IMR-90 (cell line): ENCODE data around the gene GPC2. TPM values are rescaled to one million over a fixed set of nuclear protein-coding genes. Genes with fewer than 3 reads are reported as not detected.

Source experiments
- ATAC-seq: fragments of 200-7000 bp; cut with Tn5 transposase; 2 replicates; pipeline ENCODE4 v1.9.1; 2020; ENCODE audit warnings: low read depth, mild to moderate bottlenecking, moderate library complexity
- BruUV-seq: library from RNA; stranded (reverse); fragments of 400-500 nt; replicated peaks from 2 replicates; lab custom pipeline; 2021; lab: Mats Ljungman, UMichigan
- CTCF ChIA-PET: fragments of 300-600 bp; formaldehyde crosslinking; extraction: SDS; loops from one replicate; lab custom pipeline; 2021; ENCODE audit warnings: antibody characterized with exemption; lab: Yijun Ruan, JAX
- POLR2A ChIA-PET: fragments of 300-600 bp; sonication (Branson Sonifier 250); formaldehyde crosslinking; loops from one replicate; lab custom pipeline; 2022; ENCODE audit warnings: antibody characterized with exemption; ENCODE audit not compliant: unreplicated experiment; lab: Charles Lee
- DNase-seq: peaks from one replicate; pipeline ENCODE4 v3.0.0; 2013
- H2AFZ ChIP-seq: replicated peaks from 2 replicates; pipeline ENCODE3; 2013; ENCODE audit warnings: low read length, mild to moderate bottlenecking; ENCODE audit not compliant: poor library complexity
- H2AK5ac ChIP-seq: 2 replicates; pipeline ENCODE4 v1.6.1; 2013; ENCODE audit warnings: low read depth, low read length, inconsistent platforms
- H2AK9ac ChIP-seq: replicated peaks from 2 replicates; pipeline ENCODE3; 2013; ENCODE audit warnings: mild to moderate bottlenecking, low read depth, low read length, moderate library complexity; ENCODE audit not compliant: poor library complexity
- H2BK120ac ChIP-seq: 2 replicates; pipeline ENCODE4 v1.6.1; 2013; ENCODE audit warnings: low read depth, low read length, inconsistent platforms
- H2BK15ac ChIP-seq: 3 replicates; pipeline ENCODE4 v1.6.1; 2013; ENCODE audit warnings: low read depth, low read length, inconsistent platforms
- H2BK20ac ChIP-seq: 2 replicates; pipeline ENCODE4 v1.6.1; 2013; ENCODE audit warnings: low read depth, mild to moderate bottlenecking, inconsistent platforms, low read length, moderate library complexity
- H2BK5ac ChIP-seq: 2 replicates; pipeline ENCODE4 v1.6.1; 2013; ENCODE audit warnings: mild to moderate bottlenecking, low read depth, low read length, inconsistent platforms; ENCODE audit not compliant: poor library complexity, severe bottlenecking
- H3K14ac ChIP-seq: replicated peaks from 2 replicates; pipeline ENCODE4 v1.6.1; 2013; ENCODE audit warnings: low read depth, low read length, inconsistent platforms
- H3K18ac ChIP-seq: 2 replicates; pipeline ENCODE4 v1.6.1; 2013; ENCODE audit warnings: low read depth, low read length, control low read depth
- H3K23ac ChIP-seq: 2 replicates; pipeline ENCODE4 v1.6.1; 2013; ENCODE audit warnings: low read depth, low read length, inconsistent platforms
- H3K27ac ChIP-seq: 2 replicates; pipeline ENCODE4 v1.5.1; 2013; ENCODE audit warnings: mild to moderate bottlenecking, control low read depth, low read length; ENCODE audit not compliant: insufficient read depth
- H3K27me3 ChIP-seq: 2 replicates; pipeline ENCODE4 v1.6.1; 2013; ENCODE audit warnings: low read length; ENCODE audit not compliant: control insufficient read depth, insufficient read depth
- H3K36me3 ChIP-seq: 2 replicates; pipeline ENCODE4 v1.6.1; 2013; ENCODE audit warnings: low read length, mixed read lengths; ENCODE audit not compliant: control insufficient read depth, insufficient read depth
- H3K4ac ChIP-seq: 2 replicates; pipeline ENCODE4 v1.6.1; 2013; ENCODE audit warnings: low read depth, low read length, inconsistent platforms
- H3K4me1 ChIP-seq: 2 replicates; pipeline ENCODE4 v1.6.1; 2013; ENCODE audit warnings: low read length, mixed read lengths; ENCODE audit not compliant: control insufficient read depth, insufficient read depth
- H3K4me2 ChIP-seq: 2 replicates; pipeline ENCODE4 v1.6.1; 2013; ENCODE audit warnings: low read depth, mild to moderate bottlenecking, control low read depth, low read length, moderate library complexity
- H3K4me3 ChIP-seq: 2 replicates; pipeline ENCODE4 v1.5.1; 2013; ENCODE audit warnings: low read depth, mild to moderate bottlenecking, control low read depth, low read length, moderate library complexity; ENCODE audit not compliant: insufficient read depth
- H3K56ac ChIP-seq: 2 replicates; pipeline ENCODE4 v1.6.1; 2013; ENCODE audit warnings: low read length, inconsistent platforms; ENCODE audit not compliant: insufficient read depth; ENCODE audit errors: extremely low read depth
- H3K79me1 ChIP-seq, 2 experiments: 2 replicates each; pipeline ENCODE4 v1.6.1; 2013; ENCODE audit warnings: low read length in 2 of 2, inconsistent platforms in 1 of 2, low read depth in 1 of 2
- H3K9ac ChIP-seq: 2 replicates; pipeline ENCODE4 v1.6.1; 2013; ENCODE audit warnings: low read depth, low read length, control low read depth
- H3K9me1 ChIP-seq: 2 replicates; pipeline ENCODE4 v1.6.1; 2013; ENCODE audit warnings: low read length, inconsistent platforms; ENCODE audit not compliant: insufficient read depth
- H3K9me3 ChIP-seq: 2 replicates; pipeline ENCODE4 v1.6.1; 2013; ENCODE audit warnings: low read length; ENCODE audit not compliant: control insufficient read depth, insufficient read depth
- H4K20me1 ChIP-seq: 2 replicates; pipeline ENCODE4 v1.6.1; 2013; ENCODE audit warnings: low read length, inconsistent platforms; ENCODE audit not compliant: insufficient read depth
- H4K5ac ChIP-seq: 2 replicates; pipeline ENCODE4 v1.6.1; 2013; ENCODE audit warnings: mild to moderate bottlenecking, low read depth, low read length, control low read depth
- H4K8ac ChIP-seq, 2 experiments: 2 replicates each; pipeline ENCODE4 v1.6.1; 2013; ENCODE audit warnings: low read depth in 2 of 2, low read length in 2 of 2, control low read depth in 1 of 2, inconsistent platforms in 1 of 2
- H4K91ac ChIP-seq: 2 replicates; pipeline ENCODE4 v1.6.1; 2013; ENCODE audit warnings: low read depth, low read length, inconsistent platforms; ENCODE audit not compliant: insufficient read depth
- BHLHE40 ChIP-seq: fragments of 150-350 bp; IDR thresholded peaks from 2 replicates; pipeline ENCODE4 v1.6.1; 2016; ENCODE audit warnings: mild to moderate bottlenecking, low read depth, low read length
- CEBPB ChIP-seq: IDR thresholded peaks from 2 replicates; pipeline ENCODE4 v1.6.1; 2012; ENCODE audit warnings: low read depth, low read length, improper control_type of control experiment
- CHD1 ChIP-seq: IDR thresholded peaks from 2 replicates; pipeline ENCODE4 v1.6.1; 2012; ENCODE audit warnings: low read depth, low read length, improper control_type of control experiment
- FOS ChIP-seq: fragments of 150-350 bp; IDR thresholded peaks from 2 replicates; pipeline ENCODE4 v1.6.1; 2016; ENCODE audit warnings: low read depth, low read length
- MAFK ChIP-seq: IDR thresholded peaks from 2 replicates; pipeline ENCODE4 v1.6.1; 2012; ENCODE audit warnings: low read depth, low read length, improper control_type of control experiment
- MAZ ChIP-seq: IDR thresholded peaks from 2 replicates; pipeline ENCODE4 v1.6.1; 2012; ENCODE audit warnings: low read depth, mild to moderate bottlenecking, low read length, improper control_type of control experiment, moderate library complexity, borderline replicate concordance
- MXI1 ChIP-seq: IDR thresholded peaks from 2 replicates; pipeline ENCODE4 v1.6.1; 2012; ENCODE audit warnings: low read depth, mild to moderate bottlenecking, low read length, moderate library complexity, borderline replicate concordance
- NFE2L2 ChIP-seq: fragments of 150-350 bp; IDR thresholded peaks from 2 replicates; pipeline ENCODE4 v1.6.1; 2016; ENCODE audit warnings: low read depth, mild to moderate bottlenecking, low read length
- POLR2A ChIP-seq: IDR thresholded peaks from 2 replicates; pipeline ENCODE4 v1.6.1; 2012; ENCODE audit warnings: mild to moderate bottlenecking, low read depth, low read length
- RAD21 ChIP-seq: IDR thresholded peaks from 2 replicates; pipeline ENCODE4 v1.6.1; 2012; ENCODE audit warnings: low read length, improper control_type of control experiment
- RFX5 ChIP-seq: IDR thresholded peaks from 2 replicates; pipeline ENCODE4 v1.8.0; 2012; ENCODE audit warnings: low read depth, mild to moderate bottlenecking, low read length, moderate library complexity
- SMC3 ChIP-seq: fragments of 150-350 bp; IDR thresholded peaks from 2 replicates; pipeline ENCODE4 v1.6.1; 2016; ENCODE audit warnings: low read depth, mild to moderate bottlenecking, antibody characterized with exemption, low read length, moderate library complexity
- USF2 ChIP-seq: fragments of 150-350 bp; IDR thresholded peaks from 2 replicates; pipeline ENCODE4 v1.6.1; 2017; ENCODE audit warnings: mild to moderate bottlenecking, antibody characterized with exemption, low read length, low read depth
- WGBS, 2 experiments: methylation state at CpG; one replicate each; pipeline versions ENCODE4 v1.1.5 to v1.1.7; 2013; ENCODE audit warnings: missing lambda C conversion rate in 2 of 2; ENCODE audit not compliant: insufficient read length in 1 of 2; ENCODE audit errors: extremely low coverage in 2 of 2; 5-methylcytosine and 5-hydroxymethylcytosine counted together
- dilution Hi-C: fragments of 300-500 bp; cut with HindIII; formaldehyde crosslinking; loops from one replicate; pipeline ENCODE4 v1.14.3; 2018; ENCODE audit warnings: low sequenced_read_pairs; ENCODE audit not compliant: unreplicated experiment
- in situ Hi-C: fragments of 300-500 bp; cut with MboI; formaldehyde crosslinking; loops from 3 replicates; pipeline ENCODE4 v1.14.3; 2019; ENCODE audit warnings: low sequenced_read_pairs, inconsistent platforms, mixed read lengths
- intact Hi-C: fragments of 100-400 bp; cut with micrococcal nuclease; formaldehyde crosslinking; loops from 2 replicates; pipeline ENCODE4 v1.10.0; 2022
- polyA plus RNA-seq, 3 experiments: library from polyadenylated mRNA; depleted of rRNA; stranded (reverse); fragments of >200 nt; gene quantifications; 2 replicates each; pipeline ENCODE4 v1.2.3, GENCODE V29; 2012; ENCODE audit warnings: low replicate concordance in 1 of 3
- total RNA-seq: library from RNA; depleted of rRNA; stranded (reverse); fragments of >200 nt; gene quantifications from 2 replicates; pipeline ENCODE4 v1.2.3, GENCODE V29; 2012
- TF ChIP-seq, protein P1 (sequence below): conservative IDR thresholded peaks from 2 replicates; pipeline ENCODE4 v1.5.1; 2012; ENCODE audit warnings: mild to moderate bottlenecking, low read depth, low read length, improper control_type of control experiment
- TF ChIP-seq, protein P2 (sequence below): fragments of 150-350 bp; IDR thresholded peaks from 2 replicates; pipeline ENCODE4 v1.6.1; 2016; ENCODE audit warnings: low read depth, mild to moderate bottlenecking, low read length, moderate library complexity, borderline replicate concordance

The GPC2 gene
- total and polyA plus RNA-seq, 2 of the 4 experiments (the other 2 are of a cell fraction), result 1.8 to 6.0 TPM

- Histone ChIP-seq H2AK5ac (no peak overlapping the region), H3K27ac (no peak overlapping the region), H2BK120ac (no peak overlapping the region), H3K23ac (no peak overlapping the region), H3K4me2 (no peak overlapping the region), H2BK5ac (no peak overlapping the region), H3K4ac (no peak overlapping the region), H4K8ac (no peak overlapping the region), H3K9me1 (peaks cover 3% of the 10 kb centered on the region; the same call in 1 of the 2 replicates), H3K79me1 (peaks cover 5 to 16% of the 10 kb centered on the region in 2 experiments; a peak in 3 of 4 replicates), H4K5ac (no peak overlapping the region), H4K91ac (no peak overlapping the region), H3K27me3 (no peaks in the 10 kb centered on the region), H3K14ac (no peak overlapping the region), H2BK20ac (no peak overlapping the region), H3K36me3 (peaks cover 11% of the 10 kb centered on the region), H3K56ac (no peak overlapping the region), H3K9me3 (no peaks in the 10 kb centered on the region), H3K18ac (no peak overlapping the region), H2AK9ac (no peak overlapping the region), H3K4me3 (no peak overlapping the region), H3K4me1 (peaks cover 6% of the 10 kb centered on the region), H2BK15ac (no peak overlapping the region), H3K9ac (no peak overlapping the region), H4K20me1 (no peaks in the 10 kb centered on the region), H2AFZ (no peak overlapping the region)
- WGBS, 2 experiments, result 83% methylated on average over 2 of the region's 11 CpGs; no CpG with 5 or more reads in 1 of the 2 experiments
- ATAC-seq, result no peak
- in situ Hi-C loops, result no loop called here
- BruUV-seq, result no TSS peak
- POLR2A ChIA-PET, result no interaction called here
- intact Hi-C loops, result no loop called here
- DNase-seq, result no peak
- CTCF ChIA-PET, result no interaction called here
- dilution Hi-C loops, result no loop called here
- TF ChIP-seq RFX5 (no peak), RAD21 (no peak), FOS (no peak), SMC3 (no peak), CHD1 (no peak), USF2 (no peak), CEBPB (no peak), BHLHE40 (no peak), MXI1 (no peak), MAFK (no peak), POLR2A (no peak), MAZ (no peak), NFE2L2 (no peak)
- TF ChIP-seq, protein P1, sequence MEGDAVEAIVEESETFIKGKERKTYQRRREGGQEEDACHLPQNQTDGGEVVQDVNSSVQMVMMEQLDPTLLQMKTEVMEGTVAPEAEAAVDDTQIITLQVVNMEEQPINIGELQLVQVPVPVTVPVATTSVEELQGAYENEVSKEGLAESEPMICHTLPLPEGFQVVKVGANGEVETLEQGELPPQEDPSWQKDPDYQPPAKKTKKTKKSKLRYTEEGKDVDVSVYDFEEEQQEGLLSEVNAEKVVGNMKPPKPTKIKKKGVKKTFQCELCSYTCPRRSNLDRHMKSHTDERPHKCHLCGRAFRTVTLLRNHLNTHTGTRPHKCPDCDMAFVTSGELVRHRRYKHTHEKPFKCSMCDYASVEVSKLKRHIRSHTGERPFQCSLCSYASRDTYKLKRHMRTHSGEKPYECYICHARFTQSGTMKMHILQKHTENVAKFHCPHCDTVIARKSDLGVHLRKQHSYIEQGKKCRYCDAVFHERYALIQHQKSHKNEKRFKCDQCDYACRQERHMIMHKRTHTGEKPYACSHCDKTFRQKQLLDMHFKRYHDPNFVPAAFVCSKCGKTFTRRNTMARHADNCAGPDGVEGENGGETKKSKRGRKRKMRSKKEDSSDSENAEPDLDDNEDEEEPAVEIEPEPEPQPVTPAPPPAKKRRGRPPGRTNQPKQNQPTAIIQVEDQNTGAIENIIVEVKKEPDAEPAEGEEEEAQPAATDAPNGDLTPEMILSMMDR, result no peak
- TF ChIP-seq, protein P2, sequence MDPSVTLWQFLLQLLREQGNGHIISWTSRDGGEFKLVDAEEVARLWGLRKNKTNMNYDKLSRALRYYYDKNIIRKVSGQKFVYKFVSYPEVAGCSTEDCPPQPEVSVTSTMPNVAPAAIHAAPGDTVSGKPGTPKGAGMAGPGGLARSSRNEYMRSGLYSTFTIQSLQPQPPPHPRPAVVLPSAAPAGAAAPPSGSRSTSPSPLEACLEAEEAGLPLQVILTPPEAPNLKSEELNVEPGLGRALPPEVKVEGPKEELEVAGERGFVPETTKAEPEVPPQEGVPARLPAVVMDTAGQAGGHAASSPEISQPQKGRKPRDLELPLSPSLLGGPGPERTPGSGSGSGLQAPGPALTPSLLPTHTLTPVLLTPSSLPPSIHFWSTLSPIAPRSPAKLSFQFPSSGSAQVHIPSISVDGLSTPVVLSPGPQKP, result no peak
These were observed 6.9 kb downstream of the GPC2 start for GRCh38 chr7:100170101-100170897.
